GM23338 (cell line): ENCODE measurements around the gene PLPPR2. TPM values are rescaled to one million over a fixed set of nuclear protein-coding genes. Genes with fewer than 3 reads are reported as not detected.

Experiments used
- ATAC-seq: fragments of 200-7000 bp; cut with Tn5 transposase; 3 replicates; pipeline ENCODE4 v1.9.1; 2020
- DNase-seq: peaks from one replicate; pipeline ENCODE4 v3.0.0-alpha.2; 2015; ENCODE audit warnings: low spot score
- H2AFZ ChIP-seq: fragments of 200-600 bp; sonication (generic); 2 replicates; pipeline ENCODE4 v1.8.0; 2016; ENCODE audit warnings: antibody characterized with exemption, mild to moderate bottlenecking, moderate library complexity
- H3F3A ChIP-seq: fragments of 200-600 bp; sonication (generic); replicated peaks from 2 replicates; pipeline ENCODE4 v1.8.0; 2017; ENCODE audit warnings: antibody characterized with exemption, mixed run types, low read depth
- H3K27ac ChIP-seq: fragments of 200-600 bp; sonication (generic); 2 replicates; pipeline ENCODE4 v1.6.1; 2016; ENCODE audit warnings: low read depth
- H3K27me3 ChIP-seq: fragments of 200-600 bp; sonication (generic); 2 replicates; pipeline ENCODE4 v1.8.0; 2016; ENCODE audit warnings: mild to moderate bottlenecking, mixed run types, moderate library complexity; ENCODE audit not compliant: insufficient read depth
- H3K36me3 ChIP-seq: fragments of 200-600 bp; sonication (generic); 2 replicates; pipeline ENCODE4 v1.8.0; 2016; ENCODE audit warnings: mild to moderate bottlenecking; ENCODE audit not compliant: insufficient read depth
- H3K4me1 ChIP-seq: fragments of 200-600 bp; sonication (generic); 2 replicates; pipeline ENCODE4 v1.8.0; 2016; ENCODE audit warnings: mild to moderate bottlenecking, moderate library complexity; ENCODE audit not compliant: insufficient read depth
- H3K4me2 ChIP-seq: fragments of 200-600 bp; sonication (generic); 2 replicates; pipeline ENCODE4 v1.7.1; 2017; ENCODE audit warnings: mixed run types
- H3K4me3 ChIP-seq: fragments of 200-600 bp; sonication (generic); 2 replicates; pipeline ENCODE4 v1.6.1; 2016; ENCODE audit warnings: mixed run types
- H3K79me2 ChIP-seq: fragments of 200-600 bp; sonication (generic); replicated peaks from 2 replicates; pipeline ENCODE4 v1.8.0; 2017; ENCODE audit warnings: mild to moderate bottlenecking; ENCODE audit not compliant: insufficient read depth
- H3K9me2 ChIP-seq: fragments of 200-600 bp; sonication (generic); 2 replicates; pipeline ENCODE4 v1.8.0; 2017; ENCODE audit not compliant: insufficient read depth
- H4K20me1 ChIP-seq: fragments of 200-600 bp; sonication (generic); replicated peaks from 2 replicates; pipeline ENCODE4 v1.8.0; 2017; ENCODE audit warnings: mild to moderate bottlenecking; ENCODE audit not compliant: insufficient read depth
- H3K27ac Mint-ChIP-seq: 2 replicates; pipeline ENCODE4 v1.8.0; 2020; ENCODE audit warnings: inconsistent platforms, mild to moderate bottlenecking, moderate library complexity, mixed read lengths
- H3K27me3 Mint-ChIP-seq: 3 replicates; pipeline ENCODE4 v1.8.0; 2022; ENCODE audit warnings: low read depth, mild to moderate bottlenecking, moderate library complexity, mixed read lengths, inconsistent platforms; ENCODE audit not compliant: insufficient read depth, poor library complexity
- H3K36me3 Mint-ChIP-seq: 3 replicates; pipeline ENCODE4 v1.8.0; 2021; ENCODE audit warnings: low read depth, mild to moderate bottlenecking, inconsistent platforms, moderate library complexity, mixed read lengths
- H3K4me1 Mint-ChIP-seq: 3 replicates; pipeline ENCODE4 v1.8.0; 2020; ENCODE audit warnings: mild to moderate bottlenecking, inconsistent platforms, mixed read lengths
- H3K4me3 Mint-ChIP-seq: 3 replicates; pipeline ENCODE4 v1.8.0; 2021; ENCODE audit warnings: moderate library complexity, mild to moderate bottlenecking, inconsistent platforms, mixed read lengths
- H3K9me3 Mint-ChIP-seq: 3 replicates; pipeline ENCODE4 v1.8.0; 2020; ENCODE audit warnings: moderate library complexity, mild to moderate bottlenecking, inconsistent platforms, mixed read lengths
- CREB1 ChIP-seq: fragments of 250-450 bp; sonication (Bioruptor Pico); IDR thresholded peaks from 2 replicates; pipeline ENCODE4 v1.5.0; 2020; ENCODE audit warnings: low read depth, mild to moderate bottlenecking, moderate library complexity
- CTCF ChIP-seq, 2 experiments: fragments of 200-600 bp in 1 of 2; sonication (generic) in 1 of 2; conservative IDR thresholded peaks; 2 replicates each; pipeline versions ENCODE4 v1.5.1 to v1.6.1; 2016 to 2017; ENCODE audit warnings: antibody characterized with exemption in 2 of 2, low read depth in 2 of 2, mild to moderate bottlenecking in 2 of 2, moderate library complexity in 1 of 2
- EZH2 ChIP-seq: fragments of 200-600 bp; sonication (generic); IDR thresholded peaks from one replicate; pipeline ENCODE4 v1.8.0; 2017; ENCODE audit warnings: antibody characterized with exemption, mild to moderate bottlenecking, low read depth; ENCODE audit not compliant: unreplicated experiment
- EZH2phosphoT487 ChIP-seq: fragments of 200-600 bp; sonication (generic); IDR thresholded peaks from one replicate; pipeline ENCODE4 v1.8.1; 2018; ENCODE audit warnings: antibody characterized with exemption; ENCODE audit not compliant: unreplicated experiment
- NANOG ChIP-seq: IDR thresholded peaks from 2 replicates; pipeline ENCODE4 v1.6.1; 2016; ENCODE audit warnings: antibody characterized with exemption, borderline replicate concordance
- POLR2AphosphoS5 ChIP-seq: IDR thresholded peaks from 2 replicates; pipeline ENCODE4 v1.6.1; 2016; ENCODE audit warnings: antibody characterized with exemption, low read depth
- REST ChIP-seq: IDR thresholded peaks from one replicate; pipeline ENCODE4 v1.6.1; 2018; ENCODE audit warnings: antibody characterized with exemption; ENCODE audit not compliant: unreplicated experiment
- ZNF114 ChIP-seq: fragments of 250-450 bp; sonication (Bioruptor Pico); IDR thresholded peaks from 2 replicates; pipeline ENCODE4 v1.5.0; 2020; ENCODE audit warnings: mild to moderate bottlenecking, moderate library complexity
- ZNF462 ChIP-seq: fragments of 250-450 bp; sonication (Bioruptor Pico); IDR thresholded peaks from 2 replicates; pipeline ENCODE4 v1.5.0; 2020; ENCODE audit warnings: mild to moderate bottlenecking, moderate library complexity
- polyA plus RNA-seq: library from polyadenylated mRNA; unstranded; fragments of >200 nt; fragmentation: Nextera tagmentation; extraction: Ambion mirVana; gene quantifications from 2 replicates; pipeline ENCODE4 v1.2.1, GENCODE V29; 2016
- total RNA-seq: library from RNA; depleted of rRNA; stranded (reverse); fragments of >200 nt; shearing (Covaris generic); gene quantifications from 2 replicates; pipeline ENCODE4 v1.2.3, GENCODE V29; 2014

PLPPR2 gene
- total and polyA plus RNA-seq, 2 experiments from 2014 or later, result 9.0 to 12.0 TPM

- TF ChIP-seq ZNF462 (CRISPR knock-in tag), result no peak
Measured at GRCh38 chr19:11346104-11346940, 8.9 kb upstream of the PLPPR2 start, which contains the start of the genes CCDC159 and TMEM205 (continued).

- Mint-ChIP-seq H3K4me1 (peaks cover 21% of the 10 kb centered on the region), H3K27ac (no peak overlapping the region)
- no peak for TF ChIP-seq CTCF (conservative IDR thresholded peaks at IDR 0.05; ENCODE audit: low read depth in 2 of 2)
- TF ChIP-seq CREB1, result no peak
- TF ChIP-seq EZH2, result no peak
- TF ChIP-seq EZH2phosphoT487, result no peak
- no peak for TF ChIP-seq POLR2AphosphoS5
- TF ChIP-seq REST, result no peak
- no peak for TF ChIP-seq NANOG
- no peak for TF ChIP-seq ZNF114 (CRISPR knock-in tag)
Measured at GRCh38 chr19:11347546-11348039, 7.6 kb upstream of the PLPPR2 start.

More at GRCh38 chr19:11347546-11348039, 7.6 kb upstream of the PLPPR2 start:
- H4K20me1 ChIP-seq, result no peaks in the 10 kb centered on the region
- DNase-seq, result no peak
- no peaks in the 10 kb centered on the region for H3F3A ChIP-seq
- no peaks in the 10 kb centered on the region for H3K36me3 ChIP-seq
- H3K4me2 ChIP-seq, result no peak overlapping the region
- H3K4me1 ChIP-seq, result peaks cover 5% of the 10 kb centered on the region; the same call in 1 of the 2 replicates
- H3K27me3 ChIP-seq, result no peaks in the 10 kb centered on the region
- Mint-ChIP-seq H3K4me3 (peak overlapping the region; percentile 95), H3K27me3 (peaks cover 33% of the 10 kb centered on the region), H3K36me3 (peaks cover 1% of the 10 kb centered on the region; the same call in 2 of the 3 replicates), H3K9me3 (peaks cover 8% of the 10 kb centered on the region; the same call in 1 of the 3 replicates)
- no peak overlapping the region for H3K4me3 ChIP-seq
- H3K9me2 ChIP-seq, result no peaks in the 10 kb centered on the region
- ATAC-seq, result no peak
- H3K79me2 ChIP-seq, result no peaks in the 10 kb centered on the region
- no peak overlapping the region for H3K27ac ChIP-seq
- no peak overlapping the region for H2AFZ ChIP-seq
